Kidney epithelial cell (primary cell): ENCODE results near the gene KIAA0825. TPM values are rescaled to one million over a fixed set of nuclear protein-coding genes. Genes with fewer than 3 reads are reported as not detected.

Experiments
- DNase-seq: peaks from one replicate; pipeline ENCODE4 v3.0.0-alpha.2; 2010; ENCODE audit warnings: low read depth
- H3K27me3 ChIP-seq: 2 replicates; pipeline ENCODE4 v1.6.0; 2011; ENCODE audit warnings: low read length; ENCODE audit not compliant: control insufficient read depth, insufficient read depth
- H3K36me3 ChIP-seq: 2 replicates; pipeline ENCODE4 v1.5.1; 2011; ENCODE audit warnings: low read length; ENCODE audit not compliant: control insufficient read depth, insufficient read depth
- H3K4me3 ChIP-seq: 2 replicates; pipeline ENCODE4 v1.5.1; 2011; ENCODE audit warnings: low read depth, mild to moderate bottlenecking, control low read depth, low read length
- CTCF ChIP-seq: IDR thresholded peaks from 2 replicates; pipeline ENCODE4 v1.5.1; 2011; ENCODE audit warnings: mild to moderate bottlenecking, moderate library complexity, low read length, control low read depth, inconsistent platforms; ENCODE audit not compliant: insufficient read depth, poor library complexity, severe bottlenecking
- total RNA-seq: library from RNA; depleted of rRNA; stranded (reverse); fragments of >200 nt; gene quantifications from 2 replicates; pipeline ENCODE4 v1.2.3, GENCODE V29; 2015

The KIAA0825 gene
- total RNA-seq, 1 donor from 2014 or later = 2.7 TPM

- Histone ChIP-seq H3K36me3 (no peaks in the 10 kb centered on the region), H3K4me3 (no peak overlapping the region), H3K27me3 (no peaks in the 10 kb centered on the region)
- no peak for TF ChIP-seq CTCF
- DNase-seq = no peak
Measured at GRCh38 chr5:94347130-94347529, 271.3 kb downstream of the KIAA0825 start.

DNA sequence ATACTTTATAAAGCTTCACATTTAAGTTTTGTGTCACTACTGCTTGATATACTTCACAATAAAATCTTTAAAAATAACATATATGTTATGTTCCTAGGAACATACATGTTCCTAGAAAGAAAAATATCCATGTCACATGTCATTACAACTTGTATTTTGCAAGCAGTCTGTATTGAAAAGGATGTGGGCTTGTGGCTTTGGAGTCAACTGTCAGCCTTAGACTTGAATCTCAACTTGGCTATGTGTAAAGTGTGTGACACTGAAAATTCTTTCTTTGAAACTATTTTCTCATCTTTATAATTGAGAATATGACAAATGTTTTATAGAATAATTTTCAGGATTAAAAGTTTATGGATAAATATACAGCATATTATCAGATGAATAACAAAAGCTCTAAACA is 273.1 kb downstream of the KIAA0825 start:
- TF ChIP-seq CTCF = no peak
- no peak for DNase-seq
- H3K4me3 ChIP-seq = no peak overlapping the region
- H3K27me3 ChIP-seq = no peaks in the 10 kb centered on the region
- H3K36me3 ChIP-seq = no peaks in the 10 kb centered on the region

DNA sequence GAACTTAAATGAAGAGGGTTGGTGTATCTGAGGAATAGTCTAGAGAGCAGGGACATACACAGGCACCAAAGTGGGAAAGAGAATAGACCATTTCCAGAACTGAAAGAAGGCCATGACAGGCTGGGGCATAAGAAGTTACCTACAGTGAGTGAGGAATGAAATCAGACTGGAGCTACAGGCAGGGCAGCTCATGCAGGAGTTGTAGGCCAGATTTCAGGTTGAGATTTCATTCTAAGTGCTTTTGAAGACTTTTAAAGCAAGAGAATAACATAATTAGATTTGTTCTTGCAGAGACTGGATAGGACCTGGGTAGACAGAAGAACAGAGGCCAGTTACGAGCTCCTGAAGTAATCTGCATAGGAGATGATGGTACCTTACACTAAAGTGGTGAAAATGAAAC is 280.8 kb downstream of the KIAA0825 start:
- TF ChIP-seq CTCF = no peak
- Histone ChIP-seq H3K4me3 (no peak overlapping the region), H3K36me3 (no peaks in the 10 kb centered on the region), H3K27me3 (no peaks in the 10 kb centered on the region)
- DNase-seq = no peak

DNA sequence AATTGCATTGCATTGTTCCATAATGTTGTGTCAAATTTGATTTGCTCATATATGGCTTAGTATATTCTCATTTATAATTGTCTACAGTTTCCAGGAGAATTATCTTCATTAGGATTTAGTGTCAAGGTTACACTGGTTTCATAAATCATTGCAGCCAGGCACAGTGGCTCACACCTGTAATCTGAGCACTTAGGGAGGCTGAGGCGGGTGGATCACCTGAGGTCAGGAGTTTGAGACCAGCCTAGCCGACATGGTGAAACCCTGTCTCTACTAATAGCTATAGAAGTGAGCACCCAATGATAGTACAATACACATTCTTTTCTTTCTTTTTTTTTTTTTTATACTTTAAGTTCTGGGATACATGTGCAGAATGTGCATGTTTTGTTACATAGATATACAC is 282.5 kb downstream of the KIAA0825 start:
- no peaks in the 10 kb centered on the region for H3K36me3 ChIP-seq
- no peaks in the 10 kb centered on the region for H3K27me3 ChIP-seq
- H3K4me3 ChIP-seq = no peak overlapping the region
- no peak for TF ChIP-seq CTCF
- no peak for DNase-seq

DNA sequence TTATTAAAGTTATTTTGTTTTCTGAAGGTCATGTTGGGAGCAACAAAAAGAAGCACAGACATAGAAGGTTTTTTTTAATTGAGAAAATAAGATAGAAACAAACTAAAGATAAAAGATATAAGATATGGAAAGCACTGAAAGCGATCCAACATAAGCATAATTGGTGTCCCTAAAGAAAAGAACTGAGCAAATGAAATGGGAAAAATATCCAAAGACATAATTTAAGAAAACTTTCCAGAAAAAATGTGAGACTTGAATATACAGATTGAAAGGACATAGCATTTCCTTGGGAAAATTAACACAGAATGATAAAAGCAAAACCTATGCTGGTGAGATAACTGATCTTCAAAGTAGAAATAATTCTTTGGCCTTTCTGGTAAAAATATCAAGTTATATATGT is 289.3 kb downstream of the KIAA0825 start:
- H3K36me3 ChIP-seq = no peaks in the 10 kb centered on the region
- no peak overlapping the region for H3K4me3 ChIP-seq
- no peak for TF ChIP-seq CTCF
- DNase-seq = no peak
- H3K27me3 ChIP-seq = no peaks in the 10 kb centered on the region

DNA sequence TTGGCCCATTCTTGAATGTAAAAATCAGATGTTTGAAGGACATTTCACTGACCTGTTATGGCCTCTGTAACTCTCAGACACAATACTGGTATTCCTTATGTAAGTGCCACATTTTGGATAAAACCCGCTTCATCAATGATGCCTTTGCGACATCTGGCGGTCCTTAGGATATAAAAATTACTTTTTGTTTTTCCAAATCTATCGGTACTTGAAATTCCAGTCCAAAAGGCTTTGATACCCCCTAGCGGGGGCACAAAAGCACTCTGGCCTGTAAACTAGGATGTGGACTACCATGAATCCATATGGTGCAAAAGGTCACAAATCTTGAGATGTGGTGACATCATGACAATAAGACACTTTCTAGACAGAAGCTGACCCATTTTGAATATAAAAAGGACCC is 291.8 kb downstream of the KIAA0825 start:
- H3K4me3 ChIP-seq = no peak overlapping the region
- TF ChIP-seq CTCF = no peak
- DNase-seq = no peak

More for the DNA sequence above, 291.8 kb downstream of the KIAA0825 start:
- Histone ChIP-seq H3K27me3 (no peaks in the 10 kb centered on the region), H3K36me3 (no peaks in the 10 kb centered on the region)
